Left forelimb (tissue), 1 donor: Measurements from ENCODE around the gene PHF23.
A peak's percentile ranks its signal among the peaks of the same experiment; 100 is the strongest.

ENCODE experiments used
- DNase-seq: peaks from one replicate; pipeline ENCODE4 v3.0.0-alpha.2; 2018; ENCODE audit warnings: low spot score

Gene PHF23

GRCh38 chr17:7239091-7240027 lies at the start of gene PHF23:
PHF23 (minus strand) TSS chr17:7239457; CDS start chr17:7239279, 178 bp downstream.
- peak; percentile 99 for DNase-seq

- DNase-seq = no peak
Measured at GRCh38 chr17:7285679-7286078, 46.4 kb upstream of the PHF23 start.

- no peak for DNase-seq
Measured at GRCh38 chr17:7284911-7285310, 45.7 kb upstream of the PHF23 start.

- no peak for DNase-seq
Measured at GRCh38 chr17:7283471-7284216, 44.4 kb upstream of the PHF23 start.

GRCh38 chr17:7282752-7283321 lies 43.6 kb upstream of the PHF23 start:
- no peak for DNase-seq

GRCh38 chr17:7281953-7282751 lies 42.9 kb upstream of the PHF23 start:
- no peak for DNase-seq

GRCh38 chr17:7281074-7281952 lies 42.1 kb upstream of the PHF23 start, which contains the start of gene SLC2A4:
SLC2A4 (plus strand) TSS chr17:7281718; CDS start chr17:7281935, 217 bp downstream.
- DNase-seq = peak; percentile 92

GRCh38 chr17:7280519-7281073 lies 41.3 kb upstream of the PHF23 start:
- DNase-seq = peak; percentile 87

- no peak for DNase-seq
Measured at GRCh38 chr17:7279448-7279847, 40.2 kb upstream of the PHF23 start.

- DNase-seq = no peak
Measured at GRCh38 chr17:7266784-7267183, 27.5 kb upstream of the PHF23 start.

- DNase-seq = no peak
Measured at GRCh38 chr17:7263801-7264078, 24.5 kb upstream of the PHF23 start.

GRCh38 chr17:7262935-7263800 lies 23.9 kb upstream of the PHF23 start:
- no peak for DNase-seq

GRCh38 chr17:7262192-7262934 lies 23.1 kb upstream of the PHF23 start, which contains the start of gene CLDN7:
CLDN7 (minus strand) TSS chr17:7262478; CDS start chr17:7262043, 435 bp downstream.
- DNase-seq = no peak

- no peak for DNase-seq
Measured at GRCh38 chr17:7261379-7262191, 22.3 kb upstream of the PHF23 start.

- DNase-seq = no peak
Measured at GRCh38 chr17:7260651-7261378, 21.6 kb upstream of the PHF23 start.

- DNase-seq = no peak
Measured at GRCh38 chr17:7260151-7260550, 20.9 kb upstream of the PHF23 start.

- DNase-seq = no peak
Measured at GRCh38 chr17:7259555-7259889, 20.3 kb upstream of the PHF23 start.
